ENCODE measurements around the gene GDF3.
A peak's percentile ranks its signal among the peaks of the same experiment; 100 is the strongest.
"Not testable (repeated sequence)": the region's sequence is repeated elsewhere in the genome, so short reads cannot be mapped to it uniquely, and the experiment has no call there.

GDF3 gene

DNA sequence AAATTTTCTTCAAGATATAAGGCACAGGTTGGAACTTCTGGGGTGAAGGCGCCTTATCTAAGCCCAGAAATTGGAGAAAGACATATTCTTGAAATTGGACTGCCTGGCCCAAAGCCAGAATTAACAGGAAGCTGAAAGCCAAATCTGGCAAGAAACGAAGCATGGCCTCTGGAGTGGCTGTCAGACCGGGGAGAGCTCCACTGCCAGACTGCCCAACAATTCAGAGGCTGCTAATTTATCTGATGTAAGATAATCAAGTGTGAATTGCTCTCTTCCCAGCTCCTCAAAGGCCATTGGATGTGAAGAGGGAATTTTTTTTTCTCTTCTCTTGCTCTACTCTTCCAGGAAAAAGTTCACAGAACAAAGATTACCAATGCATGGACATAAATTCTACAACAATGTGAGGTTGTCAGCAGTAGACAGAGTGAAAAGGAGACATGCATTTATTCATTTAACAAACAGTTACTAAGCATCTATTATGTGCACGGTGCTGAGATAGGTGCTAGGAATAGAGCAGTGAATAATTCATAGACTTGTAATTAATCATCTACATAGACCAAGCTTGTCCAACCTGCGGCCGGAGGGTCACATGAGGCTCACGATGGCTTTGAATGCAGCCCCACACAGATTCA lies at the start of gene GDF3:
Gene GDF3, minus strand, starts transcription at position 210 of the 632 bp plus-strand sequence. Its CDS starts 47 bp downstream, at position 163.
- peak; percentile 25 for DNase-seq (ENCODE audit: low spot score)

GRCh38 chr12:7732993-7733392 lies 37.4 kb upstream of the GDF3 start:
- DNase-seq (ENCODE audit: low spot score): no peak

DNA sequence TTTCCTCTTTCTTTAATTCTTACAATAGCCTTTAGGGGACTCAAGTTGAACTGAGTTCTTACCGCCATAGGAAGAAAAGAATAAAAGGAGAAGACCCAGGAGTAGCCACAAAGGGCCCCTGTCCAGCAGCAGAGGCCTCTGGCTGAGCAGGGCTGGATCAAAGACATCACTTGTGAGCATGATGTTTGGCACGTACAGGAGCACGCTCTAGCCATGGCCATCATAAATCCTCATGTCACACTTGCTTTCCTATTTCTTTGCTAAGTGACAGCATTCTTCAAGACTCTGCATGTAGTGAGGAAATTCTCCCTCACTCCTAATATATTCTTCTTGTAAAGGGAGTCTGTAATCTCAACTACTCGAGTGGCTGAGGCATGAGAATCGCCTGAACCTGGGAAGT lies 35.9 kb upstream of the GDF3 start:
- DNase-seq (ENCODE audit: low spot score): no peak

- not testable (repeated sequence) for DNase-seq (ENCODE audit: low spot score)
Observed at GRCh38 chr12:7730984-7731383, 35.4 kb upstream of the GDF3 start.

DNA sequence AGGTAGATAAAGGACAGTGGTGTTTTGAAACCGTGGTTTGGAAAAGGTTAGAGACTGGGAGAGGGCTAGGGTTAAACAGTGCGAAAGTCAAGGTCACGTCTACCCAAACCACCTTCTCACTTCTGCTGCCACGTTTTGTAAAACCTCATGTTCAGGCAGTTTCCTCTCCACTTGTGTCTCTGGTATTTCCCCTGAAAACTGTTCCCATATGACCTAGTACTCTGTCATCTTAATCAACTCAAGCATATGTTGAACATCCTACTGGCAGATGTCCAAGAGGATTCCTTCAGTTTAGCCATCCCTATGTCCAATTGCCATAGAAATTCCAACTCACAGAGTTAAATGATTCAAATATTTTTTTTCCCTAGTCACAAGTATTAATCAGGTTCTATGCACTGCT lies 34.2 kb upstream of the GDF3 start:
- DNase-seq (ENCODE audit: low spot score): no peak

DNA sequence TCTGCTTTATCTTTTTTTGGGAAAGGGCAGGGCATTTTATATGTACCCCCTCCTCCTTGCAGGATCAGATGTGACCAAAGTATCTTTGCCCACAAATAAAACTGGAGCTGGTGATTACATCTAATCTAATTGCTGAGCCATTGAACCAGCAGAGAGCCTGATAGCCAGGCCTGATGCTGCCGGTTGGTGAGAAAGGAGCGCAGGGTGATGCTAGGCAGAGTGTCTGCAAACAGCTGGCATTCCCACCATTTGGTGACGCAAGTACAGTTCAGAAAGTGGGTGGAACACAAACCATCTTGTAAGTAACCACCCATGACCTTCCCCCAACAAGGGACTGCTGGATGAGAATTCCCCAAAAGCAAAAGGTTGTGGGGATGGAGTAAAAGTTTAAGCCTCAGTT lies 28.4 kb upstream of the GDF3 start:
- DNase-seq (ENCODE audit: low spot score): no peak

GRCh38 chr12:7719946-7720730 lies 24.6 kb upstream of the GDF3 start:
- no peak for DNase-seq (ENCODE audit: low spot score)

DNA sequence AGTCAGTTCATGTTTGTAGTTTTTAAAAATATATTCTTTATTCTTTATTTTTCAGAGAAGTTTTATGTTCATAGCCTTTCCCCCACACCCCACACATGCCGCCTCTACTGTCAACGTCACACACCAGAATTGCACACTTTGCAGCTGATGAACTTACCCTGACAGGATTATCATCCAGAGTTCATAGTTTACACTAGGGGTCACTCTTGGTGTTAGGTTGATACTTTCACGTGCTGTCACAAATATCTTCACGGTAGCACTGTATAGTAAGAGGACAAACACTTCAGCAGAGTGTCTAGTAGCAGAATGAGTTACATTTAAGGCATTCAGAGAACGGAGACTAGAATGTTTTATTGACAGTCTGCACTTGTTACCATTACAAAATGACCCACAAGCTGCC lies 20.8 kb upstream of the GDF3 start:
- peak; percentile 18 for DNase-seq (ENCODE audit: low spot score)

- no peak for DNase-seq (ENCODE audit: low spot score)
Observed at GRCh38 chr12:7712841-7713442, 17.4 kb upstream of the GDF3 start.

DNA sequence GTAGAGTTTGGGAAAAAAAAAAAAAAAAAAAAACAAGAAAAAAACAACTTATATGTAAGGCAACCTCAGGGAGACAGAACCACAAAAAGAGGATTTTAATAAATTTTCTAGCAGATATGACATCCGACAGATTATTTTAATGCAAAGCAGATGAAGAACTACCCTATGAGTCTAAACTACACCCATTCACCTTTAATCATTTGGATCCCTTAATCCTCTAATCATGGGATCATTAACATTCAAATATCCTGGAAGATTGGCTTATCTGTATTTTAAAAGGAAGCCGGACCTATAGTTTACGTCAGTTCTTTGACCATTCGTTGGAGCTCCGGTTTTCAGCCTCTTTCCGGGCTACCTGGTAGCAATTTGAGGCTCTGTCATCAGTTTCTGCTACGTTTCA lies 15.6 kb upstream of the GDF3 start, which contains the start of gene DPPA3:
Gene DPPA3, plus strand, starts transcription at position 301 of the 400 bp plus-strand sequence. CDS start 138 bp downstream, outside the sequence.
- DNase-seq (ENCODE audit: low spot score): no peak

GRCh38 chr12:7709969-7710675 lies 14.5 kb upstream of the GDF3 start:
- DNase-seq (ENCODE audit: low spot score): no peak

DNA sequence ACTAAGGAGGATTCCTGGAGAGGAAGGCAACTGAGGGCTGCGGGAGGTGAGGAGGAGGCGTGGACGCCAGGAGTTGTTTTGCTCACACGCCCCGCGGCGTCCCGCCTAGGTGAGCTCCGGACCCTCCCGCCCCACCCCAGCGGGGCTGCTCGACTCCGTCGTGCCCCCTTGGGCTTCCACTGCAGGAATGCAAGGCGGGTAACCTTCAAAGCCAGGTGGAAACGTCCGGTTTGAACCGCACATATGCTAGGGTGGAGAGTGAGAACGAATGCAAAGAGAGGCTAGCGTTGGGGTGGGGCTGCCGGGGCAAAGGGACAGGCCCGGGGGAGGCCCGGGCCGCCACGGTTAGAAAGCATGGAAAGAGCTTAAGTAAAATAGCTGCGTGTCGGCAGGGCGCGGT lies 10.3 kb upstream of the GDF3 start:
- no peak for DNase-seq (ENCODE audit: low spot score)

- DNase-seq (ENCODE audit: low spot score): no peak
Observed at GRCh38 chr12:7695237-7695560, 376 bp downstream of the GDF3 start.

DNA sequence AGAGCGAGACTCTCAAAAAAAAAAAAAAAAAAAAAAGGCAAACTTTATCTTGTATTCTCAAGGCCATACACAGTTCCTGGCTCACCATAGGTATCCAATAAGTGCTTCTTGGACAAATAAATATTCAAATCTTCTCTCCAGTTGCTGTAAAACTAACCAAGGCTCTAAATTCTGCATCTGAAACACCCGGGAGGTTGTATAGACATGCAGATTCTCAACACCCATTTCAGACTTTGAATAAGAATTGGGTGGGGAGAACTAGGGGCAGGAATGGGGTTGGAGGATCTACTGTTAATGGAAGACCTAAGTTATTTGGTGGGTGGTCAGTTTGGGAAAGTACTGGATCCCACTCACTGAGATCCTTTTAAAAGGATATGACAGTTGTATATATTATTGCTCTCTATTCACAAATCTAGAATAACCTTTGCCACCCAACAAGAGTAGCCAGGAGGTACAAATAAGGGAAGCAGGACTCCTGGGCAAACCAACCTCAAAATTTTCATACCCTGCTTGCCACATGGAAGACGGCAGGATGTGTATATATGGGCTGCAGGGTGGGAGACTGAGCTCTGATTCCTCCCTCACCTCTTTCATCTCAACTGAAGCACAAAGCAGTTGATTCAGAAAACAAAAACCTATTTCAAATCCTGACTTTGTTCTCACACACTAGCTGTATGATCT lies 879 bp downstream of the GDF3 start:
- DNase-seq (ENCODE audit: low spot score): no peak

- DNase-seq (ENCODE audit: low spot score): no peak
Observed at GRCh38 chr12:7693793-7694192, 1.8 kb downstream of the GDF3 start.

GRCh38 chr12:7681535-7681934 lies 14.0 kb downstream of the GDF3 start:
- DNase-seq (ENCODE audit: low spot score): no peak

DNA sequence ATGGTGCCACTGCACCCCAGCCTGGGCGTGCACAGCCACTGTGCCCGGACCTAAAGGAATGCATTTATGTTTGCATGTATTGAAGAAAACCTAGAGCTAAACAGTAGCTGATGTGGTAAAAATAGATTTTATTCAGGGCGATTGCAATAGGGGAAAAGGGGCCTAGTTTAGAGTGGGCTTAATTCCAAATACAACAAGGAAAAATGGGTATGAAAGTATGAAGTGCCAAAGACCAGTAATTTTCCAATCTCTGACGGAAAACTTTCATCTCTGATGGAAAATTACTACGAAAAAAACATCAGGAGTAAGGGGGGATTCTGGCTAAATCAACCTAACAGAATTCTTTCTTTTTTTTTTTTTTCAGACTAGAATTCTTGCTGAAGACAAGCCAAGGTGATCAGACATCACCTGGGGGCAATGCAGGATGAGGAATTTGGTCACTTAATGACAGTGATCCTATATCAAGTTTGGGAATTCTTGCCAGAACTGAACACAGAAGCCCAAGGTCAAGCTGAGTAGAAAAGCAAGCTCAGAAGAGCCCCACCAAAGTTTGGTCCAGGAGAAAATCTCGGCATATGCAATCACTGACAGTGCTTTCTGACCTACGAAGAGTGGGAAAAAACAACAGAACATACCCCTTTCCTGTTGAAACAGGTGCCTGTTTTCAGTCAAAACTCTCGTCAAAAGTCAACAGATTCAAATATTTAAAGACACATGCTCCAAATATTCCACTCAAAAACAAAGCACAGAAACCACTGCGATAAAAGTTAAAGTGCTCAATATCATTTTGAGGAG lies 16.1 kb downstream of the GDF3 start:
- DNase-seq (ENCODE audit: low spot score): no peak

- no peak for DNase-seq (ENCODE audit: low spot score)
Observed at GRCh38 chr12:7678744-7679143, 16.8 kb downstream of the GDF3 start.

- peak; percentile 74 for DNase-seq (ENCODE audit: low spot score)
Observed at GRCh38 chr12:7677432-7677888, 18.1 kb downstream of the GDF3 start.

DNA sequence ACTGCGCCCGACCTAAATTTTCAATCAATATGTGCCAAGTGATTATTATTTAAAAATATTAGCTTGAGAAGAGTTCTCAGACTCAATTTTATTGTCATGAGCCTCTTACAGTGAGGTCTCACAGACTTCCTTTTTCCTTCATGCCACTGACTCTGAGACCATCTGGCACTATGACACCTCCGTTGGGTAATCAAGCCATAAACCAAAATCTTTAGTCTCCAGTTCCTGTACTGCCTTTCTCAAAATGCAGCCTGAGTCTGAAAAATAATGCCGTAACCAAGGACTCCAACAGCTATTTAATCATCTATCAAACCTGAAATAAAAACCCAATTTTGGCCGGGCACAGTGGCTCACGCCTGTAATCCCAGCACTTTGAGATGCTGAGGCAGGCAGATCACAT lies 20.1 kb downstream of the GDF3 start:
- DNase-seq (ENCODE audit: low spot score): not testable (repeated sequence)

DNA sequence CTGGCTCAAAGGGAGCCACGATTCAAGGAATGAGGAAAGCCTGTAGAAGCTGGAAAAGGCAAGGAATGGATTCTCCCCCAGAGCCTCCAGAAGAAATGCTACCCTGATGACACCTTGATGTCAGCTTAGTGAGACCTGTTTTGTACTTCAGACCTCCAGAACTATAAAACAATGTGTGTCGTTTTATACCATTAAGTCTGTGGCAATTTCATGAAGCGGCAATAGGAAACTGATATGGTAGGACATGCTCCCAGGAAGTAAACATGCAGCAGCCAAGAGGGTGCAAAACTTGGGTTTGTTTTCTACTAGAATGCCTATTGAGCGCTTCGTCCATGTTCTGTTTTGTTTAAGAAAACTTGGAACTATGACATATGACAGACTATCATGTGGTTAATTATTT lies 27.4 kb downstream of the GDF3 start:
- DNase-seq (ENCODE audit: low spot score): no peak
